Fibroblast of the aortic adventitia (primary cell): ENCODE data around the gene ADIPOR2. TPM values are rescaled to one million over a fixed set of nuclear protein-coding genes. Genes with fewer than 3 reads are reported as not detected.

Experiments used
- DNase-seq: peaks from one replicate; pipeline ENCODE4 v3.0.0-alpha.2; 2010; ENCODE audit warnings: low read depth
- H3K4me3 ChIP-seq: 2 replicates; pipeline ENCODE4 v1.5.1; 2011; ENCODE audit warnings: low read depth, mild to moderate bottlenecking, control low read depth, low read length, moderate library complexity
- total RNA-seq: library from RNA; depleted of rRNA; stranded (reverse); fragments of >200 nt; gene quantifications from 2 replicates; pipeline ENCODE4 v1.2.3, GENCODE V29; 2012; ENCODE audit warnings: low replicate concordance
- TF ChIP-seq, protein P1 (sequence below): IDR thresholded peaks from 2 replicates; pipeline ENCODE4 v1.5.1; 2011; ENCODE audit warnings: mild to moderate bottlenecking, low read length, control low read depth, inconsistent platforms; ENCODE audit not compliant: insufficient read depth

ADIPOR2 gene
- total RNA-seq, 1 donor = 26.0 TPM

GRCh38 chr12:1826867-1827705, 136.2 kb downstream of the ADIPOR2 start:
- DNase-seq = no peak
- TF ChIP-seq, protein P1, sequence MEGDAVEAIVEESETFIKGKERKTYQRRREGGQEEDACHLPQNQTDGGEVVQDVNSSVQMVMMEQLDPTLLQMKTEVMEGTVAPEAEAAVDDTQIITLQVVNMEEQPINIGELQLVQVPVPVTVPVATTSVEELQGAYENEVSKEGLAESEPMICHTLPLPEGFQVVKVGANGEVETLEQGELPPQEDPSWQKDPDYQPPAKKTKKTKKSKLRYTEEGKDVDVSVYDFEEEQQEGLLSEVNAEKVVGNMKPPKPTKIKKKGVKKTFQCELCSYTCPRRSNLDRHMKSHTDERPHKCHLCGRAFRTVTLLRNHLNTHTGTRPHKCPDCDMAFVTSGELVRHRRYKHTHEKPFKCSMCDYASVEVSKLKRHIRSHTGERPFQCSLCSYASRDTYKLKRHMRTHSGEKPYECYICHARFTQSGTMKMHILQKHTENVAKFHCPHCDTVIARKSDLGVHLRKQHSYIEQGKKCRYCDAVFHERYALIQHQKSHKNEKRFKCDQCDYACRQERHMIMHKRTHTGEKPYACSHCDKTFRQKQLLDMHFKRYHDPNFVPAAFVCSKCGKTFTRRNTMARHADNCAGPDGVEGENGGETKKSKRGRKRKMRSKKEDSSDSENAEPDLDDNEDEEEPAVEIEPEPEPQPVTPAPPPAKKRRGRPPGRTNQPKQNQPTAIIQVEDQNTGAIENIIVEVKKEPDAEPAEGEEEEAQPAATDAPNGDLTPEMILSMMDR = no peak

GRCh38 chr12:1827826-1828805, 137.2 kb downstream of the ADIPOR2 start:
- no peak for DNase-seq
- H3K4me3 ChIP-seq = no peak overlapping the region
- TF ChIP-seq, protein P1 = no peak

More at GRCh38 chr12:1826867-1827705, 136.2 kb downstream of the ADIPOR2 start:
- H3K4me3 ChIP-seq = no peak overlapping the region

DNA sequence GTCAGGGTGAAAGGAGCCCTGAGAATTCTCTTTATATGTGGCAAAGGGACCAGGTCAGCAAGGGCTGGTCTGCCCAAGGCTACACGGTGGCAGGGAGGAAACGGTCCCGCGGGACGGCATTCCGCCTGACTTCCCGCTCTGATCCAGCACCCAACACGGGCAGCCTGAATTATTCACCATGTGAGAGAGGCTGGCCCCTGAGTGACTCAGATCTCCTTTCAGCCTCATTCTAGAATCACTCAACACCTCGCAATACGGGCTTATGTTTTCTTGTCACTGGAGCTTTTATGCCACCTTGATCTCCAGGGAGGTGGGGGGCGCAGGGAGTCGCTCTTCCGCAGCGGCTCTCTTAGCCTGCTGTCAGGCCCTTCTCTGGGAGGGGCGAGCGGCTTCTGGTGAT, 138.0 kb downstream of the ADIPOR2 start:
- DNase-seq = no peak

DNA sequence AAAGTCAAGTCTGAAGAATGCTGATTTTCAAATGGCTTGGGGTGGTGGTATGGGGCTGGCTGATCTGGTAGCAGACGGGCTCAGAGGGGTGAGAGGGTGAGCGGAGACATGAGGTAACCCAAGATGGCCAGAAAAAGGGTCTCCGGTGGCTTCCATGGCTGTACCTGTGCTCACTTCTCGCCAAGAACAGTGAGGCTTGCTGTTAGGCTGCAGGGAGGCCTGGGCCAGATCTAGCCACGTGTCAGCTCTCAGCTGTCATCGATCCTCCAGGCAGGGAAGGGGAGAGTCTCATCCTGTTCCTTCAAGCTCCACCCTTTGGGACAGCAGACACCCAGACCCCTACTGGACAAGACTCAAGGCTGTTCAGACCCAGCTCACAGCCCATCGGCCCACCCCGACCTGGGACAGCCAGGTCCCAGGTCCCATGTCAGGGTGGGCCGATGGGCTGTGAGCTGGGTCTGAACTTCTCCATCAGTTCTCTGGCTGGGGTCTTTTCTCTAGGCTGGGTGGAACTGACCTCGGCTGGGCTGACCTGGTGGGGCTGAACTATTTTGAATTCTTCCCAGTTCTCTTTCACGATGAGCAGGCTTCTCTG, 138.5 kb downstream of the ADIPOR2 start:
- TF ChIP-seq, protein P1 = no peak
- no peak for DNase-seq
- no peak overlapping the region for H3K4me3 ChIP-seq

More for the DNA sequence above, 138.0 kb downstream of the ADIPOR2 start:
- H3K4me3 ChIP-seq = no peak overlapping the region
- TF ChIP-seq, protein P1 = no peak

- no peak for DNase-seq
- TF ChIP-seq, protein P1 = no peak
- no peak overlapping the region for H3K4me3 ChIP-seq
Measured at GRCh38 chr12:1830401-1830845, 139.6 kb downstream of the ADIPOR2 start.
